ENCODE results near the gene DNAH14.

The DNAH14 gene

GRCh38 chr1:225250432-225250831, 321.0 kb downstream of the DNAH14 start:
- WGBS, 2 donors (ENCODE audit: extremely low coverage in 2 of 2, insufficient read length in 2 of 2, insufficient replicate concordance in 1 of 2), result no CpG with 5 or more reads among the region's 4 CpGs
- no peak overlapping the region for H3K4me3 ChIP-seq (ENCODE audit: low read length in 2 of 2)

GRCh38 chr1:225253173-225253572, 323.7 kb downstream of the DNAH14 start:
- no peak overlapping the region for H2BK12ac ChIP-seq (ENCODE audit: low read length)
- H3K23ac ChIP-seq (ENCODE audit: low read depth, low read length, poor library complexity), result no peak overlapping the region
- no peak overlapping the region for H3K4ac ChIP-seq (ENCODE audit: low read length)
- H3K9me3 ChIP-seq (replicated peaks in 1 of 2; ENCODE audit: control insufficient read depth in 2 of 2, insufficient read depth in 1 of 2, low read depth in 1 of 2, low read length in 2 of 2), result no peaks in the 10 kb centered on the region
- H2BK5ac ChIP-seq (ENCODE audit: low read length), result no peak overlapping the region
- no peaks in the 10 kb centered on the region for H3K79me1 ChIP-seq (ENCODE audit: low read depth, low read length)
- no peak overlapping the region for H3K18ac ChIP-seq (ENCODE audit: low read length)
- no peak overlapping the region for H3K27ac ChIP-seq (replicated peaks; ENCODE audit: low read length)
- H3K9ac ChIP-seq (ENCODE audit: low read depth, low read length, poor library complexity), result no peak overlapping the region
- H2AK5ac ChIP-seq (ENCODE audit: low read depth, low read length), result no peak overlapping the region
- H4K8ac ChIP-seq (ENCODE audit: low read depth, low read length), result no peak overlapping the region
- H2BK15ac ChIP-seq (ENCODE audit: low read length), result no peak overlapping the region
- H3K4me3 ChIP-seq (ENCODE audit: low read length in 2 of 2), result no peak overlapping the region
- no peak overlapping the region for H3K4me2 ChIP-seq (ENCODE audit: insufficient read depth, low read length, poor library complexity, severe bottlenecking)
- no CpG with 5 or more reads among the region's 4 CpGs for WGBS, 2 donors (ENCODE audit: extremely low coverage in 2 of 2, insufficient read length in 2 of 2, insufficient replicate concordance in 1 of 2)
- no peaks in the 10 kb centered on the region for H3K4me1 ChIP-seq (ENCODE audit: control insufficient read depth in 2 of 2, insufficient read depth in 1 of 2, low read depth in 1 of 2, low read length in 2 of 2)
- H4K91ac ChIP-seq (ENCODE audit: low read depth, low read length, poor library complexity), result no peak overlapping the region
- no peak overlapping the region for H3K14ac ChIP-seq (ENCODE audit: low read length)
- no peak for DNase-seq (ENCODE audit: low spot score)
- no peaks in the 10 kb centered on the region for H3K36me3 ChIP-seq (replicated peaks in 1 of 2; ENCODE audit: control insufficient read depth in 2 of 2, insufficient read depth in 2 of 2, low read length in 2 of 2)
- H3K27me3 ChIP-seq (ENCODE audit: control insufficient read depth in 3 of 3, insufficient read depth in 3 of 3, low read depth in 1 of 3, low read length in 3 of 3), result no peaks in the 10 kb centered on the region
- no peak overlapping the region for H2BK120ac ChIP-seq (ENCODE audit: low read depth, low read length)
- no peak overlapping the region for H2AFZ ChIP-seq (ENCODE audit: low read length)

More at GRCh38 chr1:225250432-225250831, 321.0 kb downstream of the DNAH14 start:
- Histone ChIP-seq H2AK5ac (ENCODE audit: low read depth, low read length) (no peak overlapping the region), H3K18ac (ENCODE audit: low read length) (no peak overlapping the region), H3K4me2 (ENCODE audit: insufficient read depth, low read length, poor library complexity, severe bottlenecking) (no peak overlapping the region), H3K4me1 (ENCODE audit: control insufficient read depth in 2 of 2, insufficient read depth in 1 of 2, low read depth in 1 of 2, low read length in 2 of 2) (no peaks in the 10 kb centered on the region), H2BK15ac (ENCODE audit: low read length) (no peak overlapping the region), H3K27ac (replicated peaks; ENCODE audit: low read length) (no peak overlapping the region), H4K91ac (ENCODE audit: low read depth, low read length, poor library complexity) (no peak overlapping the region), H3K27me3 (ENCODE audit: control insufficient read depth in 3 of 3, insufficient read depth in 3 of 3, low read depth in 1 of 3, low read length in 3 of 3) (no peaks in the 10 kb centered on the region), H3K23ac (ENCODE audit: low read depth, low read length, poor library complexity) (no peak overlapping the region), H2BK12ac (ENCODE audit: low read length) (no peak overlapping the region), H2BK5ac (ENCODE audit: low read length) (no peak overlapping the region), H3K36me3 (replicated peaks in 1 of 2; ENCODE audit: control insufficient read depth in 2 of 2, insufficient read depth in 2 of 2, low read length in 2 of 2) (no peaks in the 10 kb centered on the region), H4K8ac (ENCODE audit: low read depth, low read length) (no peak overlapping the region), H3K9ac (ENCODE audit: low read depth, low read length, poor library complexity) (no peak overlapping the region), H2AFZ (ENCODE audit: low read length) (no peak overlapping the region), H3K14ac (ENCODE audit: low read length) (no peak overlapping the region), H3K4ac (ENCODE audit: low read length) (no peak overlapping the region), H3K9me3 (replicated peaks in 1 of 2; ENCODE audit: control insufficient read depth in 2 of 2, insufficient read depth in 1 of 2, low read depth in 1 of 2, low read length in 2 of 2) (no peaks in the 10 kb centered on the region), H3K79me1 (ENCODE audit: low read depth, low read length) (no peaks in the 10 kb centered on the region), H2BK120ac (ENCODE audit: low read depth, low read length) (no peak overlapping the region)
- DNase-seq (ENCODE audit: low spot score), result no peak

- Histone ChIP-seq H4K91ac (ENCODE audit: low read depth, low read length, poor library complexity) (no peak overlapping the region), H2BK12ac (ENCODE audit: low read length) (no peak overlapping the region), H3K27me3 (ENCODE audit: control insufficient read depth in 3 of 3, insufficient read depth in 3 of 3, low read depth in 1 of 3, low read length in 3 of 3) (no peaks in the 10 kb centered on the region), H3K27ac (replicated peaks; ENCODE audit: low read length) (no peak overlapping the region), H3K36me3 (replicated peaks in 1 of 2; ENCODE audit: control insufficient read depth in 2 of 2, insufficient read depth in 2 of 2, low read length in 2 of 2) (no peaks in the 10 kb centered on the region), H4K8ac (ENCODE audit: low read depth, low read length) (no peak overlapping the region), H3K4me3 (ENCODE audit: low read length in 2 of 2) (no peak overlapping the region), H3K4me2 (ENCODE audit: insufficient read depth, low read length, poor library complexity, severe bottlenecking) (no peak overlapping the region), H3K14ac (ENCODE audit: low read length) (no peak overlapping the region), H2BK15ac (ENCODE audit: low read length) (no peak overlapping the region), H2AK5ac (ENCODE audit: low read depth, low read length) (no peak overlapping the region), H3K23ac (ENCODE audit: low read depth, low read length, poor library complexity) (no peak overlapping the region), H3K4ac (ENCODE audit: low read length) (no peak overlapping the region), H2BK5ac (ENCODE audit: low read length) (no peak overlapping the region), H2AFZ (ENCODE audit: low read length) (no peak overlapping the region), H3K18ac (ENCODE audit: low read length) (no peak overlapping the region), H3K4me1 (ENCODE audit: control insufficient read depth in 2 of 2, insufficient read depth in 1 of 2, low read depth in 1 of 2, low read length in 2 of 2) (no peaks in the 10 kb centered on the region), H2BK120ac (ENCODE audit: low read depth, low read length) (no peak overlapping the region), H3K9me3 (replicated peaks in 1 of 2; ENCODE audit: control insufficient read depth in 2 of 2, insufficient read depth in 1 of 2, low read depth in 1 of 2, low read length in 2 of 2) (no peaks in the 10 kb centered on the region), H3K9ac (ENCODE audit: low read depth, low read length, poor library complexity) (no peak overlapping the region), H3K79me1 (ENCODE audit: low read depth, low read length) (no peaks in the 10 kb centered on the region)
- no CpG with 5 or more reads among the region's 3 CpGs for WGBS, 2 donors (ENCODE audit: extremely low coverage in 2 of 2, insufficient read length in 2 of 2, insufficient replicate concordance in 1 of 2)
- DNase-seq (ENCODE audit: low spot score), result no peak
These were observed 324.3 kb downstream of the DNAH14 start for GRCh38 chr1:225253784-225254183.

- H2AFZ ChIP-seq (ENCODE audit: low read length), result no peak overlapping the region
- no peaks in the 10 kb centered on the region for H3K36me3 ChIP-seq (replicated peaks in 1 of 2; ENCODE audit: control insufficient read depth in 2 of 2, insufficient read depth in 2 of 2, low read length in 2 of 2)
- H2BK5ac ChIP-seq (ENCODE audit: low read length), result no peak overlapping the region
- H2BK120ac ChIP-seq (ENCODE audit: low read depth, low read length), result no peak overlapping the region
- no peaks in the 10 kb centered on the region for H3K4me1 ChIP-seq (ENCODE audit: control insufficient read depth in 2 of 2, insufficient read depth in 1 of 2, low read depth in 1 of 2, low read length in 2 of 2)
- H3K4ac ChIP-seq (ENCODE audit: low read length), result no peak overlapping the region
- H3K14ac ChIP-seq (ENCODE audit: low read length), result no peak overlapping the region
- H3K9me3 ChIP-seq (replicated peaks in 1 of 2; ENCODE audit: control insufficient read depth in 2 of 2, insufficient read depth in 1 of 2, low read depth in 1 of 2, low read length in 2 of 2), result no peaks in the 10 kb centered on the region
- no peak overlapping the region for H3K27ac ChIP-seq (replicated peaks; ENCODE audit: low read length)
- no peak overlapping the region for H3K4me3 ChIP-seq (ENCODE audit: low read length in 2 of 2)
- no peaks in the 10 kb centered on the region for H3K79me1 ChIP-seq (ENCODE audit: low read depth, low read length)
- no peak for DNase-seq (ENCODE audit: low spot score)
- H2BK15ac ChIP-seq (ENCODE audit: low read length), result no peak overlapping the region
- no peak overlapping the region for H4K91ac ChIP-seq (ENCODE audit: low read depth, low read length, poor library complexity)
- no peak overlapping the region for H2BK12ac ChIP-seq (ENCODE audit: low read length)
- H2AK5ac ChIP-seq (ENCODE audit: low read depth, low read length), result no peak overlapping the region
- no CpG with 5 or more reads among the region's 4 CpGs for WGBS, 2 donors (ENCODE audit: extremely low coverage in 2 of 2, insufficient read length in 2 of 2, insufficient replicate concordance in 1 of 2)
- no peak overlapping the region for H3K9ac ChIP-seq (ENCODE audit: low read depth, low read length, poor library complexity)
- H3K23ac ChIP-seq (ENCODE audit: low read depth, low read length, poor library complexity), result no peak overlapping the region
- no peak overlapping the region for H3K4me2 ChIP-seq (ENCODE audit: insufficient read depth, low read length, poor library complexity, severe bottlenecking)
- H3K27me3 ChIP-seq (ENCODE audit: control insufficient read depth in 3 of 3, insufficient read depth in 3 of 3, low read depth in 1 of 3, low read length in 3 of 3), result no peaks in the 10 kb centered on the region
- no peak overlapping the region for H3K18ac ChIP-seq (ENCODE audit: low read length)
- H4K8ac ChIP-seq (ENCODE audit: low read depth, low read length), result no peak overlapping the region
These were observed 325.2 kb downstream of the DNAH14 start for GRCh38 chr1:225254676-225255075.

Measured in neuronal stem cell (in vitro differentiated cells).